NB4 (cell line): ENCODE measurements around the gene TPD52L1.

Experiments used
- DNase-seq: peaks from one replicate; pipeline ENCODE4 v3.0.0; 2010; ENCODE audit warnings: low read depth
- H3K4me3 ChIP-seq: one replicate; pipeline ENCODE4 v1.5.1; 2011; ENCODE audit warnings: mild to moderate bottlenecking, low read depth, low read length, moderate library complexity
- CTCF ChIP-seq: IDR thresholded peaks from one replicate; pipeline ENCODE4 v1.5.1; 2012; ENCODE audit warnings: low read depth, low read length
- MYC ChIP-seq: IDR thresholded peaks from 2 replicates; pipeline ENCODE4 v1.6.1; 2011; ENCODE audit warnings: low read depth, low read length
- POLR2A ChIP-seq: IDR thresholded peaks from 2 replicates; pipeline ENCODE4 v1.6.1; 2011; ENCODE audit warnings: mild to moderate bottlenecking; ENCODE audit not compliant: insufficient read length; ENCODE audit errors: extremely low read depth
- TF ChIP-seq, protein P1 (sequence below): IDR thresholded peaks from 2 replicates; pipeline ENCODE4 v1.6.1; 2011; ENCODE audit warnings: low read depth, low read length

The TPD52L1 gene

DNA sequence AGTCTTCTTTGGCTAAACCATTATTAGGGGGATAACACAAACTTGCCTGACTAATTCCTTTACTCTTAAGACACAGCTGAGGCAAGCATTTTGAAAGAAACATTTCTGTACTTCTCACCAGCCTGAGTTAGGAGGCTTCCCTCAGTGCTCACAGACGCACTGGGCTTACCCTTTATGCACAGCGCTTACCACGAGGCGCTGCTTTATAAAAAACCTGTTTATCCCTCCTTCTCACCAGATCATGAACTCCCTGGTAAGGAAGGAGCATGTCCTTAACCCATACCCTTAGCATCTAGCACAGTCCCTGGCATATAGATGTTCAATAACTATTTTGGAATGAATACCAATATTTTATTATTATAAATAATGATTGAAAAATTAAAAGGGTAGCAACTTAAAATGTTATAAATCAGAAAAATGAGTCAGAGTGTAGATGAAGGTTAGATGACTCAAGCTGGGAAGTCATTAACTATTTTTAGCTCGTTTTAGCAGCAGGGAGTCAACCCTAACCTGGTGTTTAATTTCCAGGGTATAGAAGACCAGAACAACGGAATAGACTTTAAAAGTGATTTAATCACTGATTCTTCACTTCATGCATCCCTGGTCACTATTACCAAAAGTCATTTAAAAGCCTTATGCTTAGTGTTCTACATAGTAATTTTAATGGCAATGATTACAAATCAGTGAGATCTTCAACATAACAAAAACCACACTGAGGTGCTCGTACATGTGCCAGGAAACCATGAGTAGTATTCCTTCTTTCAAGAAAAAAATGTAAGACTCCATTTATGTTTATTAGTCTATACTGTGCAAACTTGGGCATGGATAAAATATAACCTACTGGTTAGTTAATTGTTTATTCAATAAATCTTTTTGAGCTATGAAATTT lies 4.1 kb upstream of the TPD52L1 start:
- H3K4me3 ChIP-seq = no peak overlapping the region
- no peak for DNase-seq
- TF ChIP-seq MYC = no peak
- TF ChIP-seq, protein P1, sequence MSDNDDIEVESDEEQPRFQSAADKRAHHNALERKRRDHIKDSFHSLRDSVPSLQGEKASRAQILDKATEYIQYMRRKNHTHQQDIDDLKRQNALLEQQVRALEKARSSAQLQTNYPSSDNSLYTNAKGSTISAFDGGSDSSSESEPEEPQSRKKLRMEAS = no peak
- TF ChIP-seq CTCF = no peak
- TF ChIP-seq POLR2A = no peak

GRCh38 chr6:125151700-125152099 lies 1.9 kb upstream of the TPD52L1 start:
- TF ChIP-seq MYC (no peak), POLR2A (no peak), CTCF (no peak)
- TF ChIP-seq, protein P1 = no peak
- H3K4me3 ChIP-seq = no peak overlapping the region
- no peak for DNase-seq

DNA sequence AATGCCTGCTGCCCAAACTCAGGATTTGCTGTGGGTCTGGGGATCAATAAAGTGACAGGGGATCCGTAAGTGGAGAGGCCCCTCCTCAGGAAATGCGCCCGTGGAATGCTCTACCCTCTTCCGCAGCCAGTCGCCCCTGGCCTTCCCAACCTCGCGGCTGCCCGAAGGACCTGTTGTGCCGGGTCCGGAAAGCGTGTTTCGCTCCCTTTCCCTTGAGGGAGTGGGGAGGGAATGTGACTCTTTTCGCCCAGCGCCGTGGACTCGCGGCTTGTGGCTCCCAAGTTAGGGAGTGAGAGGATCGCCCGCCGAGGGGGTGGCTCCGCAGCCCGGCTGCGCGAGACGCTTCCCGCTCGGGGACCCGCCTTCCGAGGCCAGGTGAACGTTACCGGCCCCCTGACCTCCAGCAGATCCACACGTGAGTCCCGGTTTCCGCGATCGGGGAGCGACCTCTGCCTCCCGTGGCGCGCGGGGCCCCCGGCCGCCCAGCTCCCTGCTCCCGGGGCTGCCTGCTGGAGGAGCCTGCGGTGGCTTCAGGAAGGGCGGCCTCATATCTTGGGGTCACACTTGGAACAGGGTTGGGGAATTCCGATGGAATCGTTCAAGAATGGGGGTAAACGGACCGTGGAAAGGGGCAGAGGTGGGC lies 666 bp downstream of the TPD52L1 start:
- TF ChIP-seq, protein P1 = no peak
- no peak for TF ChIP-seq CTCF
- no peak for DNase-seq
- no peak overlapping the region for H3K4me3 ChIP-seq

DNA sequence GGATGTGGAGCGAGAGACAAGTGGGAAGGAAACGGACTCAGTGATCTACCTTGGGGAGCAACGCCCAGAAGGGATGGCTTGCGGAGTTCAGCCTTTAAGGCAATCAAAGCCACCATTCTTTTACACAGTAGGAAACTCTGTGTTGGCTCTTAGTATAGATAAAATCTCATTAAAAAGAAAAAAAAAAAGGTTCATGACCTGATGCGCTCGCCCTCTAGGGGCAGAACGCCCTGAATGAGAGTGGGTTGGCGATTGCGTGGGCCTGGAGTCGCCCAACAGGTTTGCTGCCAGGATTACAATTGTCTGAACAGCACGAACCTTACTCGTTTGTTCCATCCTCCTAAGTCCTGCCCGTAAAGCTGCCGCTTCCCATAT lies 1.2 kb downstream of the TPD52L1 start:
- TF ChIP-seq CTCF (no peak), MYC (no peak)
- H3K4me3 ChIP-seq = no peak overlapping the region
- no peak for DNase-seq

- TF ChIP-seq, protein P1 = no peak
- no peak for TF ChIP-seq CTCF
- no peak for TF ChIP-seq MYC
- no peak for TF ChIP-seq POLR2A
- no peak overlapping the region for H3K4me3 ChIP-seq
- DNase-seq = no peak
Observed at GRCh38 chr6:125155344-125155743, 1.8 kb downstream of the TPD52L1 start.
